Measurements from ENCODE around the gene SPDYE1.
"Not testable (repeated sequence)": the region's sequence is repeated elsewhere in the genome, so short reads cannot be mapped to it uniquely, and the experiment has no call there.

The SPDYE1 gene

GRCh38 chr7:43997532-43997931 lies at the start of gene SPDYE1:
TSS of gene SPDYE1 (plus strand) at chr7:43997897. CDS start at chr7:43999950, 2,053 bp downstream.
- H3K4me3 ChIP-seq (ENCODE audit: low read length); DNase-seq (ENCODE audit: low read depth): not testable (repeated sequence)

GRCh38 chr7:43952028-43952427 lies 45.7 kb upstream of the SPDYE1 start:
- no peak for TF ChIP-seq CTCF (conservative IDR thresholded peaks at IDR 0.05; ENCODE audit: low read depth, low read length)
- no peak for DNase-seq (ENCODE audit: low read depth)
- no peak overlapping the region for H3K4me3 ChIP-seq (ENCODE audit: low read length)

GRCh38 chr7:43953071-43953470 lies 44.6 kb upstream of the SPDYE1 start:
- TF ChIP-seq CTCF (conservative IDR thresholded peaks at IDR 0.05; ENCODE audit: low read depth, low read length): no peak
- DNase-seq (ENCODE audit: low read depth): no peak
- no peak overlapping the region for H3K4me3 ChIP-seq (ENCODE audit: low read length)

- peak; percentile 71 for TF ChIP-seq CTCF (conservative IDR thresholded peaks at IDR 0.05; ENCODE audit: low read depth, low read length)
- no peak overlapping the region for H3K4me3 ChIP-seq (ENCODE audit: low read length)
- DNase-seq (ENCODE audit: low read depth): peak; percentile 4
These were observed 43.0 kb upstream of the SPDYE1 start for GRCh38 chr7:43954524-43955228.

- no peak for DNase-seq (ENCODE audit: low read depth)
- H3K4me3 ChIP-seq (ENCODE audit: low read length): no peak overlapping the region
- TF ChIP-seq CTCF (conservative IDR thresholded peaks at IDR 0.05; ENCODE audit: low read depth, low read length): no peak
These were observed 41.7 kb upstream of the SPDYE1 start for GRCh38 chr7:43956027-43956426.

GRCh38 chr7:43960933-43961332 lies 36.8 kb upstream of the SPDYE1 start:
- no peak for DNase-seq (ENCODE audit: low read depth)
- H3K4me3 ChIP-seq (ENCODE audit: low read length): no peak overlapping the region
- no peak for TF ChIP-seq CTCF (conservative IDR thresholded peaks at IDR 0.05; ENCODE audit: low read depth, low read length)

- DNase-seq (ENCODE audit: low read depth): not testable (repeated sequence)
These were observed 31.3 kb upstream of the SPDYE1 start for GRCh38 chr7:43966392-43966791.

GRCh38 chr7:43968172-43969040 lies 29.3 kb upstream of the SPDYE1 start:
- not testable (repeated sequence) for DNase-seq (ENCODE audit: low read depth); H3K4me3 ChIP-seq (ENCODE audit: low read length)

More at GRCh38 chr7:43966392-43966791, 31.3 kb upstream of the SPDYE1 start:
- not testable (repeated sequence) for H3K4me3 ChIP-seq (ENCODE audit: low read length)

- DNase-seq (ENCODE audit: low read depth): not testable (repeated sequence)
These were observed 28.1 kb upstream of the SPDYE1 start for GRCh38 chr7:43969586-43969985.

GRCh38 chr7:43970698-43971097 lies 27.0 kb upstream of the SPDYE1 start:
- H3K4me3 ChIP-seq (ENCODE audit: low read length); DNase-seq (ENCODE audit: low read depth): not testable (repeated sequence)

More at GRCh38 chr7:43969586-43969985, 28.1 kb upstream of the SPDYE1 start:
- not testable (repeated sequence) for H3K4me3 ChIP-seq (ENCODE audit: low read length)

- H3K4me3 ChIP-seq (ENCODE audit: low read length); DNase-seq (ENCODE audit: low read depth): not testable (repeated sequence)
These were observed 23.6 kb upstream of the SPDYE1 start for GRCh38 chr7:43974033-43974573.

- H3K4me3 ChIP-seq (ENCODE audit: low read length); DNase-seq (ENCODE audit: low read depth): not testable (repeated sequence)
These were observed 22.8 kb upstream of the SPDYE1 start for GRCh38 chr7:43974725-43975482.

Data from retinal pigment epithelial cell (primary cell).